GM19025 (cell line): ENCODE data around the gene LRMDA.

Experiments
- ATAC-seq: cut with Tn5 transposase; IDR thresholded peaks from one replicate; pipeline ENCODE4 v1.9.1; 2021; ENCODE audit warnings: mild to moderate bottlenecking, low read depth, moderate library complexity; ENCODE audit not compliant: unreplicated experiment

The LRMDA gene

DNA sequence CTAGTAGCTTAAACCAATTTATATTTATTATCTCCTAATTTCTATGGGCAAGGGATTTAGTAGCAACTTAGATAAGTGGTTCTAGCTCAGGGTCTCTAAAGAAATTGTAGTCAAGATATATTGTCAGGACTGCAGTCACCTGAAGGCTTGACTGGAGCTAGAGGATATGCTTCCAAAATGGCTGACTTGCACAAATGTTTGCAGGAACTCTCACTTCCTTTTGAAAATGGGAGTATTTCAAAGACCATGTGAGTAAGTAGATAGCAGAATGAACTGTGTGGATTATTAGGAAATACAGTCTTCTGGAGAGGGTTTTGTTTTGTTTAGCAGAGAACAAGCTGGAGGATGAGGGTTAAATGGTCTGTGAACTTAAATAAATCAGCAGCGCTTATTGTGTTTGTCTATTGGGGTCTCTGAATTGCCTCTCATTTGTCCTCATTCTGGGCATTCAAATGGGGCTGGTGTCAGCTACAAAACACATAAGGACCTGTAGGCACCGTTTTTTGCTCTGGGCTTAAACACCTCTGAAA is 524.6 kb downstream of the LRMDA start:
- no peak for ATAC-seq

DNA sequence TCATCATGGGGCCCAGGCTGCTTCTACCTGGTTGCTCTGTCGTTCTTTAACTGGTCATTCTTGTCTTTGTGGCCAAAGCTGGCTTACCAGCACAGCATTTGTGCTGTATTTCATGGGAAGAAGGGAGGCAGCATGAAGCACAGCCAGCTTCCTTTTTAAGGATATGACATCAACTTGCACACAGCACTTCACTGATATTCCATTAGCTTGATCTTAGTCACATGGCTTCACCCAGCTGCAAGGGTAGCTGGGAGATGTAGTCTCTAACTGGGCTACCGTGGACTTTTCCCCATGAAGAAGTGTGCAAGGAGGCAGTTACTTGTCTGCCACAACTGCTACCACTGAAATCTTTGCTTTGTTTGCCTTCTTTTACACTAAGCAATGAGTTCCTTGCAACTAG is 525.2 kb downstream of the LRMDA start:
- ATAC-seq, result no peak

DNA sequence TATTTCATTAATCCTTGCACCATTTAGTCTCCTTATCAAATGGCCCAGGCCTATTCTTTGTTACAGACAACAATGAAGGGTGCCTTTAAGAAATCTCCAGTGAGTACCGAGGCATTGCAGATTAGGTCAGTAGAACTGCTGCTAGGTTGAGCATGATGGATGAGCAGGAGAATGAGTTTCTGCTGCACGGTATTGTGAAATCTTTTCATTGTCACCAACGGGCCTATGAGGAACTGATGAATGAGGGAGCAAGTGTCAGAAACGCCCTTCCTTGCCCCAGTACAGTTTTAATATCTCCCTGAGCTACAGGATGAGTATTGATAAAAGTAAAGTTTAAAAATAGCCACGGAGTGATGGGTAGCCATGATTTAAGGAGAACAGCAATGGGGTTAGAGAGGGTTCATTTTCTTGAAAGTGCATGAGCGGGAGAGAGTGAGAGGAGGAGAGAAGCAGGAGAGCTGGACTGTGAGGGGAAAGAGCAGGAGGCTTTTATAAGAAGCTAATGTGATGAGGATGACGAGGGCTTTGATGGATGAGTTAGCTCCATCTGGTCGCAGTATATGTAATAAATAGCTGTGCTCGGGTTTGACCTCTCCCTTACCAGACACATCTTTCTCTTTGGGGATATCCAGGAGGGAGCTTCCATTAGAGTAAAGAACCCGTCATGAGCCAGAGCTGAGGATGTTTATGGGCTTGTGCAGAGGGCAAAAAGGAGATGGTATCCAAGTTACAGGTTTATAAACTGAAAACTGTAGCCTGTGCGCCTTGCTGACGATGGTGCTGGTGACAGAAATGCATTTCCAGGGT is 526.1 kb downstream of the LRMDA start:
- no peak for ATAC-seq

DNA sequence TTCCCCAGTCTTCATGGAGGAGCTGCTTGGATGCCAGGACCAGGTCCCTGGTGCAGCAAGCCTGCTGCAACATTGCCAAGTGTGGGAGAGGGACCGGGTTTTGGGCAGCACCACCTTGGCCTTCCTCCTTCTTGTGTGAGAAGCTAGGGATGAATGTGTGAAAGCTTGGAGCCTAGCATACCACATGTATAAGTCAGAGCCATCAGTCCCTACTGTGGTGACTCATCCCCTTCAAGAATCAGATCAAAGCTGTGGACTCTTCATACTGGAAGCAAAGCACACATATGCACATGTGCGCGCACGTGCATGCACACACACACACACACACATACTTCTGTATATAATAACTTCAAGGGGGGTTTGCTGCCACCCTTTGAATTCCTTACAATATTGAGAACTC is 527.8 kb downstream of the LRMDA start:
- no peak for ATAC-seq

DNA sequence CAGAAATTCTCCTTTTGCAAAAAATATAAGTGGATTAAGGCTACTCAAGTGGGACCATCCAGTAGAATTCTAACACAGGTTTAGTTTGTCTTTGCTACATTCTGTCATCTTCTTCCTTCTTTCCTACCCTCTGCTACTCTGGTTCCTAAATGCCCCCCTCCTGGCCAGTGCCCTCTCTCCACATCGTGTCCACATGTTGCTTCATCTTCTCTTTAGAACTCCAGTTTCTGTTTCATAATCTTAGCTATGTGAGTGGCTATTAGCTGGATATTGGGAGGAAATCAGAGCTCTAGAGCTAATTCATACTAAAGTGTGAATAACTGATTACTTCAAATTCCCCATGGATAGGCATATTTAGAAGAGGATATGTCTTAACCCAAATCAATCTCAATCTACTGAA is 528.5 kb downstream of the LRMDA start:
- no peak for ATAC-seq

DNA sequence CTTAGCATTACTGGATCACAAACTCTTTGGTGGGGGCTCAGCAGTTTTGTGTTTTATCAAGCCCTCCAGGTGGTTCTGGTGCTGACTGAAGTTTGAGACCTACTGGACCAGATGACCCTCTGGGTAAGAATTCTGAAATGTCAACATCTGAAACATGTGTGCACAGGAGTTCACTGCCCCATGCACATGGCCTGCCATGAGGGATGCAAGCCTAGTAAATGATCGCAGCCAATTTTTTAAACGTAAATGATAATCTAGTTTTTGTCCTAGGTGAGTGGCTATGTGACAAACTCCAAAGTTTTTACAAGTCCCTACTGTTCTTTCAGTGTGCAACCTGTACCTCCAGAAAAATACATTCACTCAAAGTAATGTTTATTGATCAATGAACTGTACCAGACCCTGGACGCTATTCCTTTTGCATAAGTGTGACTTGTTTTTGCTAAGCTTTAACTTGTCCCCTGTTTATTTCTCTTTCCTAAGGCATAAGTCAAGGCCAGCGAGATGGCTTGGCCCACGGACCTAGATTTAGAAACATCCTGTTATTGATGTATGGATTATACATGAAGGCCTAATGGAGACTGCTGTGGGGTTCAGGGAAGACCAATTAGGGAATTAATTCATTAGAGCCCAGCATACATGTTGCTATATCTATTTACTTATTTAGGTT is 531.1 kb downstream of the LRMDA start:
- no peak for ATAC-seq

DNA sequence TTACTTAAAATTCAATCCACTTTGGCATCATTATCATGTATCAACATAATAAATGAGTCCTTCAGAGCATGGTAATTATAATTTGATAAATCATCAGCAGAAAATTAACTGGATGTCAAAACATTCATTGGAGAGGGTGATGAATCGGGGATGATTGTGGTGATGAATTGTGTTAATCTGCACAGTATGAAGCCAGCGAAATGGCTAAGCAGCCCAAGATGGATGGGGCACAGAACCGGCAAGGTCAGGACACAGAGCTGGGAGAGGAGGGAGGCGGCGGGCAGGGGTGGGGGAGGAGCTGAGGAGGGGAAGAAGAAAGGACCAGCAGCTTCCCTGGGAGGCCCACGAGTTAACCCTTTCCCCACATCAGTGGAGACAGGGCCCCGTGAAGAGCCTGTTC is 536.1 kb downstream of the LRMDA start:
- no peak for ATAC-seq

DNA sequence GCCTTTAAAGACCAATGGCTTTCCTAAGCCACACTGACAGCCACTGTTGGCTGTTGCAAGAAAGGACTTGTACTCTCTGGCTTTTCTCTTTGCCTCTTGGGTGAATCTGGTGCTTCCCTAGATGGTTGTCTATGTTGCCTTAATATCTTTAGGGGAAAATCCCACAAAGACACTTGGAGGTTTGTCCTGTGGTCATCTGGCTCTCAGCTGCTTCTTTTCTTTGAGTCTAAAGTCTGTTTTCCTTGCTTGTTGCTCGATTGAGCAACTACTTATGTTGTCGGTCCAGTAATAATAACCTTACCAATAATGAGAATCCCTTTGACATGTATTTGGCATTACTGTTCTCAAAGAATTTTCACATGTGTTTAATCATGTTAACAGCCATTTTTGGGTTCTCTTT is 537.6 kb downstream of the LRMDA start:
- ATAC-seq, result no peak

DNA sequence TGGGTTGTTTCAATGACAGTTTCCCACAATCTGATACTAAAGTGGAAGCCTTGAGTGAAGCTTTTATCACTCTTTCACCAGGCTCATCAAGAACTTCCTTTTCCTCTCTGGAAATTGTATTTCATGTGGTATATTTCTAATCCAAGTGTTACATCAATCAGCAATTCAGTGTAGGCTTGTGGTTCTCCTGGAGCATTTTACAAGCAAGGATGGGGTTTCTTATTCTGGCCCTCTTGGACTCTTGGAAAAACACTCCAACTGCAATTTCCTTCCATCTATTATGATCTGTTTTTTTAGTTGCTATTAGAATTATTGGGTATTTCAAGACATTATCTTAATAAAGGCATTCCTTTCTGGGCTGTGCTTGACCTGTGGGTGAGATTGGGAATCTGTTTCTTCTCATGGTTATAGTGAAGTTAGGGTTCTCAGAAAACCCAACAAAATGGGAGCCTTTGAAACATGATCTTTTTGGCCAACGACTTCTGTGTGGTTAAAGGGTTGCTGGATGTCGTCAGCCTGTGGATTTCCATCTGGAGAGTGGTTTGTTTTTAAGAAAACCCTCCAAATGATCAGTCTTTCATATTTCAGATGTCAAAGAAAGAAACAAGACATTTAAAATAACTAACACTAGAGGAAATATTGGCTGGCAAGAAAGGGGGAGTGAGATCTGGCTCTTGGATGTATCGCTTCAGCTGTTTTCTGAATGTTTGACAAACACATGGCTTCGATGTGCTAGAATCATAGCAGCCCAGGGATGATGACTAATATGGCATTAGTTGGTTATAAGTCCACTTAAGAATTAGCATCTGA is 540.2 kb downstream of the LRMDA start:
- ATAC-seq, result no peak

DNA sequence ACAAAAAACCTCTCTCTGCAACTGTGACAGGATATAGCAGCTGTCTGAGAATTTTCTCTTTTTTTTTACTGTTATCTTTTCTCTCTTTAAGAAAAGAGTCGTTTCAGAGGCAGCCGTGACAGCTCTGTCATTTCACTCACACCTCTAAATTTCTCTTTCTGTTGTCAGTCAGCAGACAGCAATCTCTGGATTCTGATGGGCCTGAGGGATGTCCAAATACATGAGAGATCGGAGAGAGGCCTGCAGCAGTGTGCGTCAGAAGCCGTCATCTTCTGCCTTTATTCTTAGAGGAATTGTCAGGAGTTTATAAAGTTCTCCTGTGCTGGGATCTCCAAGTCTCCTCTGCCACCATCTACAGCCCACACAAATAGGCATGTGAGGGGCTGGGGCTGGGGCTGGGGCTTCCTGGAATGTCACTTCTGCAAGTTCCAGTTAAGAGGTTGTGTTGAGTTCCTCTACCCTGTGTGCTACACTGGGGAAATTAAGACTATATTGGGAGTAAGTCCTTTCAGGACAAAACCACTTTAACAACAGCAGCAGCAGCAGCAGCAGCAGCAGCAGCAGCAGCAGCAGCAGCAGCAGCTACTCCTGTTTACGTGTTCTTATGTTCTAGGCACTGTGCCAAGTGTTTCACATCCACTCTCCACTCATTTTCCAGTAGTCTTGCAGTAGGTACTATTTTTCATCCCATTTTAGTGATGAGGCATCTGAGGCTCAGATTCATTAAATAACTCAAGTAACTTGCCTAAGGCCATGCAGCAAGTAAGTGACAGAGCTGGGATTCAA is 541.3 kb downstream of the LRMDA start:
- ATAC-seq, result no peak

DNA sequence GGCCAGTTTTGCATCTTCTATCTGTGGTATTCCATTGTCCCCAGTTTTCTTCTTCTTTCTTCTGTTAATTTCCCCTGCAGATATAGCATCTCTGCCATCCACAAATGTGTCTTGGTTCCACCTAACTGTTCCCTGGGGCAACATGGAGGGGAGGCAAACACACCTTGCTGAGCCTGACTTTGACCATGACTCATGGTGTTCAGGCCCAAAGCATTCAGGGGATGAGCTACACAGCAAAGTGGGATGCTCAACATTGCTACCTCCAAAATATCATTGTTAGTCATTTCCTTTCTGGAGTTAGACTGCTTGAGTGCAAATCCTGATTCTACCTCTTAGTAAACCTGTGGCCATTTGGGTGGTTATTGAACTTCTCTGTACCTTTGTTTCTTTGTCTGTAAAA is 542.7 kb downstream of the LRMDA start:
- no peak for ATAC-seq

DNA sequence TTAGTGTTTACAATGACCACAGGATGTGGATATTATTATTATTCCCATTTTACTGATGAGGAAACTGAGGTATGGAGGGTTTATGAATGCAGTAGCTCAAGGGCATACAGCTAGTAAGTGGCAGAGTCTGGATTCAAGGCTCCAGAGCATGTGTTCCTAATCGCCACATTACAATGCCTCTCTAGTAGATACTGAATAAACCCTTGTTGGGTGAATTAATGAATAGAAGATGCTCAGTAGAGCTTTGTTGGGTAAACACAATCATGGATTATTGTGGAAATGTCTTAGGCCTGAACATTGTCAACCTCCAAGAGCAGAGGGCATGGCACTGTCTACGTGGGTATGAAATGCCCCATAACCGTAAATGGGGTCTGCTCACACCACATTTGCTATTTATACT is 545.3 kb downstream of the LRMDA start:
- no peak for ATAC-seq

DNA sequence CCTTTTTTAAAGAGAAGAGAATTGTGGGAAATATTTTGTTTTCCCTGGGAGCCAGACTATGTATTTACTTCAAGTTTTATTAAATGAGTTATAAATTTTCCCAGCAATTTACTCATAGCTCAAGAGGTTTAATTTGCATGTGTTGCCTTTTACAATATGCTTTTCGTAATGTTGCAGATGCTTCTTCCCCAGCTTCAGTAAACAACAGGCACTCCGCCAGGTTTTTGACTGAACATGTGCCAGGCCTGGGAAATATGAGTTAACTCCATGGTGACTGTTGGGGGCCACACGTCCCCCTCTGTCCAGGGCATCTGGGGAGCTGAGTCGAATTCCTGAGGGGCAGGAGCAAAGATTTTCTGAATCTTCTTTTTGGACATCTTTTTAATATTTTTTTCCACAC is 545.7 kb downstream of the LRMDA start:
- no peak for ATAC-seq

DNA sequence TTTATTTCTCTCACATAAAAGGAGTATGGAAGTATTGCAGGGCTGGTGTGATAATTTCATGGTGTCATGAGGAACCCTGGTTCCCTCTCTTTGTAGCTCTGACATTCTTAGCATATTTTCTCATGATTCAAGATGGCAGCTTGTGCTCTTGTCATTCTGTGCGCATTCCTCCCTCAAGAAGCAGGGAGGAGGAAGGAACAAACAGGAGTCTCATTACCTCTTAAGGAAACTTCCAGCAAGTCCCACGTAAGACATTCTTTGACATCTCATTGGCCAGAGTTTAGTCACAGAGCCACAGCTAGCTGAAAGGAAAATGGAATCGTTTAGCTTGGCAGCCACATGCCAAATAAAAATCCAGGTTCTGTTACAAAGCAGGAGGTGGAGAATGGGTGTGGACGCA is 546.8 kb downstream of the LRMDA start:
- ATAC-seq, result no peak

DNA sequence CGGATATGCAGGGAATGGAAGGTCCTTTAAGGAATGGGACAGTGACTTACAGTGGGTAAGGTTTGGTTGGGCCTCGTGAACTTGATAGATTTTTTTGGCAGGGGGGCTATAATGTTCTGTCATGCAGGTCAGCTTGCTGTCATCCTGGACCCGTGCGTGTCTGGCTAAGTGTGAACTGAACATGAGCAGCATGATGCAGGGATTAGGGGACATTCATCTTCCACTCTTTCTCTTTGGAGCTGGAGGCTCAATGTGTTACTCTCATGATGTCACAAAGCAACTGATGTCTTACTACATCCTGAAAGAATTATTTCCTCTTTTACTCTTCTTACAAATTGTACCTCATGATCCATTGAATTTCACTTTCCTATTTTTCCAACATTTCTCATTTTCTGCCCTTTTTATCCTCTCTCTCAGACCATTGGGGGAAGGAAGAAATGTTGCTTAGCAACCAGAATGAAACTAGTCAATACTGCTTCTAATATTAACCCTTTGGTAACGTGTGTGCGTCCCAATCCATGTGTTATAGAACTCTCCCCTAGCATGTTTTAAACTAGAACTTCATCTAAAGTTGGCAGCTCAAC is 549.1 kb downstream of the LRMDA start:
- ATAC-seq, result no peak

DNA sequence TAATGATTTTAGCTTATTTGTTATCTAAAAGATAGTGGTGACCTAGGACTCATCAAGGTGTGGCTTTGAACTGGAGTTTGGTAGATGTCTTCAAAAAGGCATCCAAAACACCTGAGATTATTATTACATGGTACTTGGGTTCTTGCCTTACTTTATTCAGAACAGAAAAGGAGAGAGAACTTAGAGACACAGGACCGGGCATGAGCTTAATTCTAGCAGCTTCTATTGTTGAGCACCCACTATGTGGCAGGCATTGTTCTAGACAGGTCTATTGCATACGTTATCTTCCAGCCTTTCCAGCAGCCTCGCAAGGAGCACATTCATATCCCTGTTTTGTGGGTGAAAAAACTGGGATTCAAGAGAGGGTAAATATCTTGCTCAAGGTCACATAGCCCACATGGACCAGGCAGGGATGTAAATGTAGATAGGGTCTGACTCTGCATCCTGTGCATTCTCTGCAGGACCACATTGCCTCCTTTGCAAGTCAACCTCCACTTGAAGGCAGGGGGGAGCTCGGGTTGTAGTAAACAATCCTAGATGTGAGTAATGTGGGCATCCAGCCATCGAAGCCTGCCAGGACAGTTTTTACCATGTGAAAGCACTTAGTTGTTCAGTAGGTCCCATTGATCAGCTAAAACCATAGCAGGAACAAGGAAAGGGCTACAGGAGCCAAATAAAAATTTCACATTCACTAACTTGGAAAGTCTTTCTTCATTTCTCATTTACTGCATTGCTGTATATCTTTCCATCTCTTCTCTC is 551.4 kb downstream of the LRMDA start:
- ATAC-seq, result no peak

DNA sequence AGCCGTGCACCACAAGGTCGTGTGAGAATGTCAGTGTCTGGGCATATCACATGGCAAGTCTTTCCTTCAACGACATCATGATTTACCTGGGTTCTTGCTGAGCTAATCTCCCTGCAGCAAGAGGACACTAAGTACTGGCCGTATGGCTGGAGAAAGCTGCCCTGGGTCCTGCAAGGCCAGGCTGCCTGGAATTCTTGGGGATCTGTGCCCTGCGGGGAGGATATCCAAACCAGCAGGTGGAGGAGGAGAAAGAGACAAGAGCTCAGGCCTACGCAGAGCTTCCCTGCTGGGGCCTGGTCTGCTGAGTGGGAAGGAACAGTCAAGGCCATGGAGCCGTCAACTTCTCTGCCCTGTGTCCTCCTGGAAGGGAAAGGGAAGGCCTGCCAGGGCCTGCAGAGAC is 552.6 kb downstream of the LRMDA start:
- ATAC-seq, result no peak

DNA sequence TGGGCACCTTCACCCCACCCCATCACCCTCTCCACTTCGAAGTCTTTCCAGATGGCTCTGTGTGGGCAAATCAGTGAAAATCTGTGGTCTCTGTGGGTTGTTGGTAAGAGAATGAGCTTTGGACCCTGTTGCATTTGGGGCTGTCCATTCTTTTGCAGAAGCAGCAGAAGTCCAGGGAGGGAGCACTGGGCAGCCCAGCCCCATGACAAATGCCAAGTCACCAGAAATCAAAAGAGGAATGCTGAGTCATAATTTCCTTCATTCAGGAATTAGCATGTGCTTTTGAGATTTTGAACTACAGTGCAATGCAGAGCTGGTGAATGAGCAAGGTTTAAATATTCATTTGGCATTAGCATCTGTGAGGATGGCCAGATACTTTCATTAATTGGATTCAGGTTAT is 556.2 kb downstream of the LRMDA start:
- no peak for ATAC-seq

DNA sequence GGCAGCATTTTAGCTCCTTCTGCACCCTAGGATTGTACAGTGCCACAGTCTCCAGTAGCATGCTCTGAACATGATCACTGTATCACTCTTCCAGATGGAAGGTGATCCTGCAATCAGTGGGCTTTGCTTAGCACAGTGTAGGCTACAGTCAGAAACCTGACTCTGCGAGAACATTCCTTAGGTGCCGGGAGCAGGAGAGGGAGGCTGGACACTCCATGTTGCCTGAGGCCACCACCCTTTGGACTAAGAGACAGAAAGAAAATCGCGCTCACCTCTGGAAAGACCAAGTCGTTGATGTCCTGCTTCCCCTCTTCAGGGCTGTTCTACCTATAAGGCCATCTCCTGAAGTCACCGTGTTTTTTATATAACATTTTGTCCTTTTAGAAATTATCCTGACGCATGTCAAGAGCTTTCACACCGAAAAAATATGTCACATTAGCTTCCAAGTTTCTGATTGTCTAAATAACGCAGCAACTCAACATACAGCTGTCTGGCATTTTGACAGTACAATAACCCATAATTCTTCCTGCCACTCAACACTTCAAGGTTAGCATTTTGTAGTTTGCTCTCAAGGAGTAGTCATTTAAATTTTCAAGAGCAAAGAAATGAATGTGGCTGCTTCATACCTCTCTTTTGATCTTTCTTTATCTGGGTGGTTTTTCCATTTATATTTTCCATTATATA is 563.1 kb downstream of the LRMDA start:
- ATAC-seq, result no peak
